Coronary artery (tissue), 2 donors: ENCODE results near the gene SPAG16.
"Not testable (repeated sequence)": the region's sequence is repeated elsewhere in the genome, so short reads cannot be mapped to it uniquely, and the experiment has no call there.

ENCODE experiments used
- DNase-seq: peaks from one replicate; pipeline ENCODE4 v3.0.0-alpha.2; 2017; ENCODE audit warnings: low spot score
- H3K27ac ChIP-seq, 2 donors: fragments of 200-600 bp; sonication (generic); one replicate each; pipeline ENCODE4 v1.5.1; 2016 to 2019
- H3K4me3 ChIP-seq: fragments of 200-600 bp; sonication (generic); 2 replicates; pipeline ENCODE4 v1.5.1; 2016; ENCODE audit warnings: mild to moderate bottlenecking, moderate library complexity
- TF ChIP-seq, protein P1 (sequence below): fragments of 200-600 bp; sonication (generic); IDR thresholded peaks from one replicate; pipeline ENCODE4 v1.5.1; 2019; ENCODE audit warnings: antibody characterized with exemption

The SPAG16 gene

DNA sequence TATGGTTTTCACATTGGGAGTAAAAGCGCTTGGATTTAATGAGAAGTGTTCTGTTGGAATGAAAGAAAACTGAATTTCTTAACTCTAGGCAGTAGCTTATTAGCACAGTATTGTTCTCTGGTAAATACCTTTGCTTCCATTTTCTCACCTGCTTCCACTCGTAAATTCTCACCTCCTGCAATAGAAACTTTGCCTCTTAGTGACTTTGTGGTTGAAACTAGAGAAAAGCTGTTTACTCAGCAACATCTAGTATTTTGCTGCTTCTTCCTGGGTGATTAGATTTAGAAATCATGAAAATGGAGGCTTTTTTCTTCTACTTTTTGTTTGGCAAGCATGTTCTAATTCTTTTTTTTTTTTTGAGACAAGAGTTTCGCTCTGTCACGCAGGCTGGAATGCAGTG is 385.4 kb downstream of the SPAG16 start:
- no peak overlapping the region for H3K27ac ChIP-seq
- H3K4me3 ChIP-seq: no peak overlapping the region
- TF ChIP-seq, protein P1, sequence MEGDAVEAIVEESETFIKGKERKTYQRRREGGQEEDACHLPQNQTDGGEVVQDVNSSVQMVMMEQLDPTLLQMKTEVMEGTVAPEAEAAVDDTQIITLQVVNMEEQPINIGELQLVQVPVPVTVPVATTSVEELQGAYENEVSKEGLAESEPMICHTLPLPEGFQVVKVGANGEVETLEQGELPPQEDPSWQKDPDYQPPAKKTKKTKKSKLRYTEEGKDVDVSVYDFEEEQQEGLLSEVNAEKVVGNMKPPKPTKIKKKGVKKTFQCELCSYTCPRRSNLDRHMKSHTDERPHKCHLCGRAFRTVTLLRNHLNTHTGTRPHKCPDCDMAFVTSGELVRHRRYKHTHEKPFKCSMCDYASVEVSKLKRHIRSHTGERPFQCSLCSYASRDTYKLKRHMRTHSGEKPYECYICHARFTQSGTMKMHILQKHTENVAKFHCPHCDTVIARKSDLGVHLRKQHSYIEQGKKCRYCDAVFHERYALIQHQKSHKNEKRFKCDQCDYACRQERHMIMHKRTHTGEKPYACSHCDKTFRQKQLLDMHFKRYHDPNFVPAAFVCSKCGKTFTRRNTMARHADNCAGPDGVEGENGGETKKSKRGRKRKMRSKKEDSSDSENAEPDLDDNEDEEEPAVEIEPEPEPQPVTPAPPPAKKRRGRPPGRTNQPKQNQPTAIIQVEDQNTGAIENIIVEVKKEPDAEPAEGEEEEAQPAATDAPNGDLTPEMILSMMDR: no peak
- no peak for DNase-seq

DNA sequence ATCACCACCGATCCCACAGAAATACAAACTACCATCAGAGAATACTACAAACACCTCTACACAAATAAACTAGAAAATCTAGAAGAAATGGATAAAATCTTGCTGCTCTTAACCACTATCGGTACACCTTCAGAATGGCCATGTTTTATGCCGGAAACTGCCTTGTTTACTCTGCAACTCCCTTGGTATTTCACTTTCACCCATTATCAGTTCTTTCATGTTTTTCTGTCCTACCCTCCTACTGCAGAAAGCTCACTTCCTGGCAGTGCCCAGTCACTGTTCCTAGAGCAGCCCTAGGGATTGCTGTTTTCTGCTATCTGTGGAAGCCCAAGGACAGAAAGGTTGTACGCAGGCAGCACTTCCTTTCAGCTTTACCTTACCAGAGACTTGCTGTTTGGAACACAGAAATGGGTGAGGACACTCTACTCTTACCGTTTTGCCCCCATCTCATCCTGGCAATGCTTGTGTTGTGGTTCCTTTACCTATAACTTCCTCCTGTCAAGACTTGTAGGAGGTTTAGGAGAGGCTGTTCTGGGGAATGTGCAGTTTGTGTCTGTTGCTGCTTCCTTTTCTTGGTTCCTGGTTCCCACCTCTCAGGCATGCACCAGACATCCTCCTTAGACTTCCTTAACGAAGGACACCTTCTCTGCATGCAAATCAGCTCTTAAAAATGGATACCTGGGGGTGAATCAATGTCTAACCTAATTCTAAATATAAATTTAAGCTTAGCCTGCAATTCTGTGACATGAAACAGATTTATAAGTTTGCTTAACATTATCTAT is 394.4 kb downstream of the SPAG16 start:
- Histone ChIP-seq H3K4me3 (no peak overlapping the region), H3K27ac (no peak overlapping the region)
- DNase-seq: no peak
- TF ChIP-seq, protein P1: no peak

DNA sequence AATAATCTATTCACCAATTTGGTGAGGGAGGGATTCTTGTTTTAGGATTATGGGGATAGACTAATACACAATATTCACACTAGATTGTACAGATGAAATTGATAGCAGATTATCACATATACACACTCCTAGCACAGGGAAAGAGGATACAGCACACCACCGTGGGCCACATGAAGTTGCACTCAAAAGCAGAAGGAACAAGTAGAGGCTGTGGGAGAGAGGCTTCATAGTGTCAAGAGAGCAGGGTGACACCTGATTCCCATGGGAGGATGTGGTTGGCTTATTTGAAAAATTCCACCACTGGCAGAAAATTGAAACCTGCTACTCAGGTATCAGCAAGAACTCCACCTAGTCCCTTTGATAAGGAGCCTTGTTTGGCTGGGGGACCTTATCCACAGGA is 395.6 kb downstream of the SPAG16 start:
- TF ChIP-seq, protein P1: no peak
- Histone ChIP-seq H3K27ac (no peak overlapping the region), H3K4me3 (no peak overlapping the region)
- no peak for DNase-seq

DNA sequence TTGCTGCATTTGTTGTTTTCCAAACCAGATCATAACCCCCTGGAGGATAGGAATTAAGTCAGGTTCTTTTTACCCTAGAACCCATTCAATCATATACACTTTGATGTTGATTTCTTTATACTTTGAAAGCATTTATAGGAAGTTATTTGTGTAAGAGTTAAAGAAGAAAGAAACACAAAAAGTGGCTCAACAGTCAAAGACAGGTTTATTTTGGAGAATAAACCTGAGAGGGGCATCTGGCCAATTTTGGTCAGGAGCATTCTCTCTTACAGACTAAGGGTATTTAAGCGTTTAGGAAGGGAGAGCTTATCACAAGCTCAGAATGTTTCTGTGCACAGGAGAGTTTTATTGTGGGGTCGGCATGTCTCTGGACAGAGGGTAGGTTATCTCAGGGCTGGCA is 398.0 kb downstream of the SPAG16 start:
- no peak for DNase-seq
- Histone ChIP-seq H3K27ac (no peak overlapping the region), H3K4me3 (no peak overlapping the region)
- TF ChIP-seq, protein P1: no peak

DNA sequence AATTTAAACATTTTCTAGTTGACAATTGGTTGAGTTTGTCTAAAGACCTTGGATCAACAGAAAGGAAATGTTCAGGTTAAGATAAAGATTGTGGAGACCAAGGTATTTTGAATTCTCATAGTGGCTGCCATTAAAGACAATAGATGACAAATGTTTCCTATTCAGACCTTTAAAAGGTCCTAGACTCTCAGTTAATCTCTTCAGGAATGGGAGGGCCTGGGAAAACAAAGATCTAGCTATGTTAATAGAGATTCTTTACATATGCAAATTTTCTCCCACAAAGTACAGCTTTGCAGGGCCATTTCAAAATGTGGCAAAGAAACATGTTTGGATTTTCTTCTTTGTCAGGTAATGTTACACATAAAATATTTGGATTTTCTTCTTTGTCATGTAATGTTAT is 403.9 kb downstream of the SPAG16 start:
- Histone ChIP-seq H3K4me3 (no peak overlapping the region), H3K27ac (no peak overlapping the region)
- no peak for DNase-seq
- TF ChIP-seq, protein P1: no peak

DNA sequence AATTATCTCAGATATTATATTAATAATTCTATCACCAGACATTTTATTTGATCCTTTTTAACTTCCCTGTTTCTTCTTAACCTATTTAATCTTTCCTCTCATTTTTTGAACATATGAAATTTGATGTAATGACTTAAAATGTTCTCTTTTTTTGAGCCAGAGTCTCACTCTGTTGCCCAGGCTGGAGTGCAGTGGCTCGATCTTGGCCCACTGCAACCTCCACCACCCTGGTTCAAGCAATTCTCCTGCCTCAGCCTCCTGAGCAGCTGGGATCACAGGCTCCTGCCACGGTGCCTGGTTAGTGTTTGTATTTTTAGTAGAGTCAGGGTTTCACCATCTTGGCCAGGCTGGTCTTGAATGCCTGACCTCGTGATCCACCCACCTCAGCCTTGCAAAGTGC is 404.6 kb downstream of the SPAG16 start:
- H3K4me3 ChIP-seq, H3K27ac ChIP-seq, DNase-seq: not testable (repeated sequence)

GRCh38 chr2:213689585-213689984 is 405.3 kb downstream of the SPAG16 start:
- DNase-seq: no peak
- Histone ChIP-seq H3K27ac (no peak overlapping the region), H3K4me3 (no peak overlapping the region)
- TF ChIP-seq, protein P1: no peak
